EH (cell line): ENCODE data around the gene MTUS2.

Source experiments
- DNase-seq: peaks from one replicate; pipeline ENCODE4 v3.0.0-alpha.2; 2015; ENCODE audit warnings: low read depth

MTUS2 gene

DNA sequence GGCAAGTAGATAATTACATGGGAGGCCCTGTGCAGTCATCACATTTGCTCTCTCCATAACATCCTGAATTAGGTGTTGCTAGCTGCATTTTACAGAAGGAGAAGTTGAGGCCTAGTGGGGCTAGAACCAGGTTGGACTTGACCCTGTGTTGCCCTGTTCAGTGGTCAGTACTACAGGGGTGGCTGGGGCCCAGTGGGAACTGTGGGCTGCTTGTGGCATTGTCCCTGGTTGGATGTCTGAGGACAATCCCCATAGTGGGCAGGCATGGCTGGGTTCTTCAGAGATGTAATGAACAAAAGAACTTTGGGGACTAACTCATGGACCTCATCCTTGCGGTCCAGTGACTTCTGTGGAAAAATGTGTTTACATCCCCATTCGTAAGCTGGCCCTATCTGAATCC is 38.9 kb downstream of the MTUS2 start:
- no peak for DNase-seq

DNA sequence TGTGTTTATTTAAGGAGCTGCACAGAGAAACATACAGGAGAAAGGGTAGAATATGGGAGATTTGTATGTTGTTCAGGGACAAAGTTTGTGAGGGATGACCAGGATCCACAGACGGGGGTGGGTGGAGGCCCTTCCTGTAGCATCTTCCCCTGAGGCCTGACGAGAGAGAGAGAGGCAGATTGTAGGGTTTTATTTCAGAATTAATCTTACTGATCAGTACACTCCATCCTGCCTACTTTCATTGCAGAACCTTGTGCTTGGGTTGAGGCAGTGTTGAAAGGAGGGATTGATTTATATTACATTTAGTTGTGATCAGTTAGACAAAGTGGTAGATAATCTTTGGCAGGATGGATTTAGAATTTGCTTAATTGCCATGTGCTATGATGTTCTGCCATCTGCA is 39.6 kb downstream of the MTUS2 start:
- DNase-seq = no peak

DNA sequence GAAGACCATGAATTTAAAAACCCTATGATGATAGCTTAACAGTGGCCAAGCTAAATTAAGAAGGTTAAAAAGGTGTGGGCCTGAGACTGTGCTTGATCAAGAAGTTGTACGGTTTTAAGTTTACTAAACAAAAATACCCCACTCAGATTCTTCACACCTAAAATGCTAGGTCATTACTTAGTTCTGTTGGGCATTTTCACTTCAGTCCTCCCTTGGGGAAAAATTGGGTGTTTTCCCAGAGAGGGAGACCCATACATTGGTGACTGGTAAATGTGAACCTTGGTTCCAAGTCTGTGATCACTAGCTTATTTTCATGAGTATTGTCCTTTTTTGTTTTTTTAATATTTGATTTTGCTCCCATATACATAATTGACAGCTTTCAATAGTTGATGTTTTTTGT is 44.4 kb downstream of the MTUS2 start:
- no peak for DNase-seq

DNA sequence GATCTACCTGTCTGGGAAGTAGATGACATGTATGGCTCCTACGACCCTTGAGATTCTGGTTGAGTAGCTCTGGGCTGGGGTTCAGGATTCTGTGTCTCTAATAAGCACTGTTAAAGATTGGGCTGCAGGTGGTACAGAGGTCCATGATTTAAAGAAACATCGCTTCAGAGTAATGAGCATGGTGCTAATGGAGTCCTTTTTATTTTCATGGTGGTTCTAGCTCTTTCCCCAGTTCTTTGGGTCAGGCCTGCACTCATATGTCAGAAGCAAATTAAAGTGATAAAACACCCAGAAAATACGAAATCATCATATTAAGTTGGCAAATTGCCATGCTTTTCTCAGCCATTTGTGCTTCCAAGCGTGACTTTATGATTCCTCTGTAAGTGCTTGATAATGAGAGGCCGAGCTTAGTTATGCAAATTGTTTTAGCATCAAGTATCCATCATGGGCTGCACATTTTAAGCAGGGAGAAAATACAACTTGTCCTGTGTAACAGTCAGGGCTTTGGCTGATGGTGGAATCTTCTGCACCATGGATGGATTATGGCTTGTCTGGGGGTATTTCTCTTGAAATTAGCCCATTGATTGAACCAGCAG is 45.1 kb downstream of the MTUS2 start:
- DNase-seq = no peak

DNA sequence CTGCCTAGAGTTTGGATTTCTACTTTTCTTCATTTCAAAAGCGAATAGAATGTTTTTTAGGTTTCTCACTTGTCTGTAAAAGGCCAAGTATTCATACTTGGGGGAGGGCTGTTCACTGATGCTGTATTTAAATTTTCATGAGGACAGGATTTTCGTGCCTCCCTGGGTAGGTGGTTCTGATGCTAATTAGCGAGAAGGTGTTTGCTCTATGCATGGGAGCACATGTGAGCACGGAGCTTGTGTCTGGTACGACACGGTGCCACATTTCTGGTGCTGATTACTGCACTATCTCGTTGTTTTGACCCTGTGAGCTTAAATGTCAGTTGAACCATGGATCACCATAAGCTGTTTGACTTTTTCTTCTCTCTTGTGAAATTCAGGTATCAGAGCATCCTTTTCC is 45.8 kb downstream of the MTUS2 start:
- no peak for DNase-seq

DNA sequence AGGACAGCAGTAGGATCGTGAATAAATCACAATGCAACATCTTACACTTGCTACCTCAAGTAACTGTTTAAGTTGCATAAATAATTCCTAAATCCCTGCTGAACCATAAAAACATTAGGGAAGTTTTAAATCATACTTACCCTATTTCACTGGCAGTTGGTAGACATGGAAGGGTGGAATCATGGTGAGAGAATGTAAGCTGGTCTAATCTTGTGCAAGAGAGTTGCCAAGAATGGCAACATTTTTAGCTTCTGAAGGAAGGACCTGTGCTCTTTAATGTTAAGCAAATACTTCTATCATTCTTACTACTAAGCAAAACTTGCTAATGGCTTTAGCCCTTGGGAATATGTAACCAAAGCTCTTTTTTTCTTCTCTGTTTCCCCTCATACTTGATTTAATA is 46.8 kb downstream of the MTUS2 start:
- no peak for DNase-seq

DNA sequence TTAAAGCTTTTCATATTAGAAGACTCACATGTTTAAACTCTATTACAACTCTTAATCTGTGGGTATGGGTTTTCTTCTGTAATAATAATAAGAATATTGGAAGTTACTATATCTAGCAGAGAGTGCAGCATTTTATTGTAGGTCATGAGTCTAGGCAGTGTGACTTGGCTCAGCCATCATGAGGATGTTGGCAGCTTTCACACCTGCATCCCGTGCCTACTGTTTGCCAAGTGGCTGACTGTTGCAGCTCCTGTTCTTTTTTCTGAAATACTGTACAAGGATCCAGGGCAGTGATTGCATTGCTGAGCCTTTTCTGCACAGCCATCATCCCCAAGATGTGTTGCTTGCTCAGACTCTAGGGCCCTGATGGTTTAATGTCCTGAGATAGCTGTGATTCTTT is 47.4 kb downstream of the MTUS2 start:
- no peak for DNase-seq

DNA sequence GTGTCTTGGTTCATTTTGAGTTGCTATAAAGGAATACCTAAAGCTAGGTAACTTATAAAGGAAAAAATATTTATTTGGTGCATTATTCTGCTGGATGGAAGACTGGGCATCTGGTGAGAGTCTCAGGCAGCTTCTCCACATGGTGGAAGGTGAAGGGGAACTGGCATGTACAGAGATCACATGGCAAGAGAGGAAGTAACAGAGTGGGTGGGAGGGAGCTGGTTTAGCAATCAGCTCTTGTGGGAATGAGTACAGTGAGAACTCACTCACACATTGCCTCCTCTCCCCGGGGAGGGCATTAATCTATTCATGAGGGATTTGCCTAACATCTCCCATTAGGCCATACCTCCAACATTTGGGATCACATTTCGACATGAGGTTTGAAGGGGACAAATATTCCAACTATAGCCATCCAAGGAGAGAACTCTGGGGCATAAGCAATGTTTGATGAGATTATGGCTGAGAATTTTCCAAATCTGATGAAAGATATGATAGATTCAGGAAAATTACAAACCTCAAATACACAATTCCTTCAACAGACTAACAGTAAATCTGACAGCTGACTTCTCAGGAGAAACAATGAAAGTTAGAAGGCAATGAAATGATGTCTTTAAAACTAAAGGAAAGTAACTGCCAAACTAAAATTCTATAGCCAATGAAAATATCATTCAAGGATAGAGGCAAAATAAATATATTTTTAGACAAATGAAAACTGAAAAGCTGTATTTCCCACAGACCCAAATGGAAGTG is 52.5 kb downstream of the MTUS2 start:
- no peak for DNase-seq

DNA sequence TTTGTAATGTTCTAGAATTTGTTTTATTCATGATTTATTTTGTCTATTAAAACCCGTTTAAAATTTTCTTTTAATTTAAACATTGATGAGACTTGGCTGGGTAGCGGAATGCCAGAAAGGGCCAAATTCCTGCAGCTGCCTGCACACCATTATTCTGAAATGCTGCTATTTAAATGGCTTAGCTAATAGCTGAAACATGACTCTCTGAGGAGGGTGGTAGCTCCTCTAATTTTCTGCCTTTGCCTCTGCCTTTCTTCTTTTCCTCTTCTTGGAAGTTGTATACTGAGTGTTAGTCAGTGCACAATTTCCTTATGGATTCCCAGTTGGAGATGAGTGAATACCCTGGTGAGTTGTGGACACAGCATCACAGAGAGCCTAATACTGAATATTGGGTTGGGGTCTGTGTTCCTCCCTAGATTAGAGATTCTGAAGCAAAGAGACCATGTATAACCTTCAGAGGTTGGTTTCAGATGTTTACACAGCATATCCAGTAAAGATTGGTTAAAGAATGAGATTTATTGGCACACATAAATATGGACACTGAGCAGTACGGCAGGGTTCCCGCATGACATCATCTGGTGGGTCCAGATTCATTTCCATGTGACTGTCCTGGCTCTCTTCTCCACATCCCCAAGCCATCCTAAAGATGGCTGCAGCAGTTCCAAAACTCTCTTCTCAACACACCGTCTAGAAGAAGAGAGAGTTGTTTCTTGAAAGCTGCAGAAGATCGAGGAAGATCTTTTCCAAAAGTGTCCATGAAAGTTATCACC is 55.9 kb downstream of the MTUS2 start:
- no peak for DNase-seq

DNA sequence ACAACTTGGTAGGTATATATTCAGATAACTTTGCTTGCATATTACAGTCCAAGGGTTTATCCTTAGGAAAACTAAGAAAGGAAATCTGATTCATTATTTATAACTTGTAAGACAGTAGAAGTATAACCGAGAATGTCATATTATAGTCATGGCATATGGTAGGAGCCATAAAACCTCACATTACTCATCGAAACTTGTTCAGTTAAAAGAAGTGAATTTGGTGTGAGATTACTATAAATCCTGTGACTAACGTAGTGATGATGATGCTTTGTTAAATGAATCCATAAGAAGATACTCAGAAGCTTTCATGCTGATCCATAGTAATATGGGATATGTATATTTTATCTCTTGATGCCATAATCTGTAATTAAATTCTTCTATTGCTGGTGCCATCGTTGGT is 57.3 kb downstream of the MTUS2 start:
- no peak for DNase-seq

DNA sequence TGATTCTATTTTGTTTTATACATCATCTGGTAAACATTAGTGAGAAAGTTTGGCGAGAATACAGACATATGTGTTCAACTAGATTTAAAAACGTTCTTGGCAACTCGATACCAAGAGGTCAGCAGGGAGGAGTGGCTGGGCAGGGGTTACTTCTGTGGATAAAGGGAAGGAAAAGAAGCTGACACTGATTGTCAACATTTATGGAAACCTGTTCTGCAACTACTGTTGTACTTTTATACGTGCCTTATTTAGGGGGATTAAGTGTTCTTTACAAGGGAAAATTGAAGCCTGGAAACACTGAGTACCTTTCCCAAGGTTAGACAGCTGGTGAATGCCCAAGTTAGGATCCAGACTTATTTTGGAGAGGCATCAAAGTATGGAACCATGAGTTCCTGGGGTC is 65.0 kb downstream of the MTUS2 start:
- no peak for DNase-seq

DNA sequence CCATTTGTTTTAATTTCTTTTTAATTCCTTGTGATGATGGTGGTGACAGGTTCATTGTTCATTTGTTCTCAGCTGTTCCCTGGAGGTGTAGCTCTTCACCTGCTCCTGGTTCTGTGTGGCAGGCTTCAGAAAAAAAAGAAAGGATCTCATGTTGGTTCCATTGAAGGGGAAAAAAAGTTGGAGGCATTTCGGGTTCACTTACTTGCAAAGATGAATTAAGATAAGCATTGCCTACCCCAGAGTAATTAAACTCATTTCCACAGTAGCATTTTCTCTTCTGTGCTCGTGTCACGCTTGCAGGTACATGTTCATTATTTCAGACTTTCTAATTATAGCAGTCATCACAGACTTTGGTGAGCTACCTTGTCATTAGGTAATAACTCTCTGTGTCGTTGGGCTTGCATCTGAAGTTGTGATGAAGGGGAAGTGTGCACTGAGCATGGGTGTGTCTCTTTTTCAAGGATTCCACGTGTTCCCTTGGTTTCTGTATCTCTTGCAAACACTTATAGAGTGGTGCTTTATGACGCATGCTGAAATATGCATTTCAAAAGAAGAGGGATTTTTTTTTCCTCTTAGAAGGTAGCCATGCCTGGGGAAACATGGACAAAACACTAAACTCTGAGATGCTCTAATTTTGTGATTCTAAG is 69.1 kb downstream of the MTUS2 start:
- DNase-seq = no peak

DNA sequence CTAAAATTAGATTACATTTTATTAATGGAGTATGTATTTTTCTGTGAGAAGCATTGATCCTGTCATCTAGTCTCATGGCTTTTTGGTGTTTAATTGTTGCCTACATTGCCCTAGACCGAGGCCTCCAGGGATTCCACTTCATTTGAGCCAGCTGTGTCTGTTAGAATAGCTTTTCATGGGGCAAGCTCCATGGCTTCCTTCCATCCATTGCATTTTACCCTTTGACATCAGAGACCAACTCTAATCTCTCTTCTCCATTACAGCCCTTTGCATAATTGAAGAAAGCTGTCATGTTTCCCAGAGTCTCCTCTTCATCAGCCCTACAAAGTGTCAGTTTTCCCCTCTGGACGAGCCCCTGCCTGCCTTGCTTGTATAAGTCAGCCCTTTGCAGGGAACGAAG is 70.6 kb downstream of the MTUS2 start:
- no peak for DNase-seq

DNA sequence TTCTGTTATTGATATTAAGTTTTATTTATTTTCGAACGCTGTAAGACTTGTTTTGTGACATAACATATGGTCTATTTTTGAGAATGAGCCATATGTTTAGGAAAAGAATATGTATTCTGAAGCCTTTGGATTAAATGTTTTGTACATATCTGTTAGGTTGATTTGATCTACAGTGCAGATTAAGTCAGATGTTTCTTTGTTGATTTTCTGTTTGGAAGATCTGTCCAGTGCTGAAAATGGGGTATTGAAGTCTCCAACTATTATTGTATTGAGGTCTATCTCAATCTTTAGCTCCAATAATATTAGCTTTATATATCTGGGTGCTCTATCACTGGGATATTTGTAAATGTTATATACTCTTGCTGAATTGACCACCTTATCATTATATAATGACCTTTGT is 97.9 kb downstream of the MTUS2 start:
- DNase-seq = no peak

DNA sequence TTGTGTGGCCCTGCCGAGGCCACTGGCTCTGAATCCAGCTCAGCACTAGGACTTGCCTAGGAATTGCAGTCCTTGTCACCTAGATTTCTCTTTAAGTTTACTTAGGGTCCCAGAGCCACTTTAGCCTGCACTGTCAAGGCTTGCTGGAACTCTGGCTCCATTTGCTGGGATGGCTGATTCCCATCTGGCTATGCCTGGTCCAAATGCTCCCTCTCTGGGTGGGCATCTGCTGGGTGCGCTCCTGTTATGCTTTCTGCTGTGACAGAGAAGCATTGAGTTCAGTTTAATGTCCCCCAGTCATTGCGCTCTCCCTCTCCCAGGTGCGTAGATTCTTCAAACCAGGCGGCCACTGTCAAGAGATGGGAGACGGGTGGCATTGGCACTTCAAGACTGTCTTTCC is 102.2 kb downstream of the MTUS2 start:
- DNase-seq = no peak

DNA sequence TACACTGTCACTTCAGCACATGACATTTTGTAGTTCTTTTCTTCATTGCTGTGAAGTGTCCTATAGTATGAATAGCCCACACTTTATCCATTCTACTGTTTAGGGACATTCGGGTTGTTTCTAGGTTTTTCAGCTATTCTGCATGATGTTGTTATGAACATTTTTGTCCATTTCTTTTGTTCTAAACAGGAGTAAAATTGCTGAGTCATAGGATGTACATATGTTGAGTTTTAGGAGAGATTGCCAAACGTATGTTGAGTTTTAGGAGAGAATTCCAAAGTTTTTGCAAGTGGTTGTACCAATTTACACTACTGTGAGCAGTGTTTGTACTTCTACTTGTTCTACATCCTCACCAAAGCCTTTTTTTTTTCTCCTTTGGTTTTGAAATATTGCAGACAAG is 115.0 kb downstream of the MTUS2 start:
- DNase-seq = no peak

DNA sequence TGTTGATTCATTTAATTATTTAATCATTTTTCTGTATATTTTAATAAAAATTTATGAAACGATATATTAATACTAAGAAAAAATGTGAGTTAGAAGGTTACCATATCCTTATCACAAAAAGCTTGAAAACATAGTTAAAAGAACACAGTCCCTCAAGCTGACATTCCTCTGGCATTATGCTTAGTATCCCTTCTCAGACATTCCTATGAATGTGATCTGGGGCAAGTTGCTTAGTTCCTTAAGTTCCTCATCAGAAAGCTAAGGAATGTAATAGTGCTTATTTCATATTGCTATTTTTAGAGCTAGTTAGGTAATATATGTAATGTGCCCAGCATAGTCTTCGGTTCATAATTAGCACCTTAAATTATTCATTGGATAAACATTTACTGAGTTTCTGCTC is 122.8 kb downstream of the MTUS2 start:
- DNase-seq = peak; percentile 11

DNA sequence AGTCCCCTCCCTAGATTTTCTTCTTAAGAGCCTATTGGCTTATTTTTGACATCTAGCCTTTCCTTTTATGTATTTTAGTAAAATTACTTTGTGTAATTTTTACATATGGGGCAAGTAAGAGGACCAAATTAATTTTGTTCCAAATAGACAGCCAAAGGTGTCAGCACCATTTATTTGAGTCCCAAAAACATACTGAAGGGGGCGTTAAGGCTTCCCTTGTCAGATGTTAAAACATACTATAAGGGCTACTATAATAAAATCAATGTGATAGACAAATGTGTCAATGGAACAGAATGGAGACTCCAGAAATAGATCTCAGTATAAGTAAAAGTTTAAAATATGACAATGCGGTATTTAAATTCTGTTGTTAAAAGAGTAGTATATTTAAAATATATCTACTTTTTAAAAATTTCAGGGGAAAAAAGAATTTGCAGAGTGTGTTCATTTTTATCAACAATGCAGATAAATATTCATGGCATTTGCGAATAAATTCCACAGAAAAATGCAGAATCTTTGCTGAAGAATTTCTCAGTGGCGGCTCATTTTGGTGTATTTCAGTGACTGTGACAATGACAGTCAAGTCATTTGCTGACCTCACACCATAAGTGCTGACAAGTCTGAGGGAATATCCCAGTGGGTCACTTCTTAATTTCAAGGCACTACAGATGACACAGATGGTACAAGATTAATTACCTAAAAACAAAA is 133.7 kb downstream of the MTUS2 start:
- no peak for DNase-seq

DNA sequence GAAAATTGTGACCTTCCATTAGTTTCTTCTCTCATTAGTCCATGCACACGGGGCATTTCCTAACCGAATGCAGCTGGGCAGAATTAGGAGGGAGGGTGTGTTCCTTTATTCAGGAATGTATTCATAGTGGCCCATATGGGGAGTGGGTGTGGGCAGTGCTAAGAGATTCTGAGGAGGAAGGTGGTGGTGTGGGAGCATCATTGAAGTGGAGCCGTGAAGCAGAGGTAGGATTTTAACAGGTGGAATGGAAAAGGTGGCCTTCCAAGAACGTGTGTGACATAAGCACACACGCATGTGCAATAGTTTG is 134.2 kb downstream of the MTUS2 start:
- no peak for DNase-seq

DNA sequence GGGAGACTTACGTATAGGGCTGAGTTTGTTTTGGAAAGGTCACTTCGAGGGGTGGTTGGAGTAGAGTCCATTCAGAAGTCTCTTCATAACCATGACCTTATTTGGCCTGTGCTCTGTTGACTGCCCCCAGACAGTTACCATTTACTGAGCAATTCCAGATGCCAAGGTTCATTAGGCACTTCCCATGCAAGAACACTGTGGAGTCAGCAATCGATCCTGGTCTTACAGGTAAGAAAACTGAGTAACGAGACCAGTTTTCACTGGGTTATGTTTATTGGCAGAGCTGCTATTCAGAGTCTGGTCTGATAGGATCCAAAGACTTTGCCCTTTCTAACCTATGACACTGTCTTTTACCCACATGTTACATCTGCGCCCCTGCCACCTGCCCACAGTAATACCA is 134.7 kb downstream of the MTUS2 start:
- no peak for DNase-seq

DNA sequence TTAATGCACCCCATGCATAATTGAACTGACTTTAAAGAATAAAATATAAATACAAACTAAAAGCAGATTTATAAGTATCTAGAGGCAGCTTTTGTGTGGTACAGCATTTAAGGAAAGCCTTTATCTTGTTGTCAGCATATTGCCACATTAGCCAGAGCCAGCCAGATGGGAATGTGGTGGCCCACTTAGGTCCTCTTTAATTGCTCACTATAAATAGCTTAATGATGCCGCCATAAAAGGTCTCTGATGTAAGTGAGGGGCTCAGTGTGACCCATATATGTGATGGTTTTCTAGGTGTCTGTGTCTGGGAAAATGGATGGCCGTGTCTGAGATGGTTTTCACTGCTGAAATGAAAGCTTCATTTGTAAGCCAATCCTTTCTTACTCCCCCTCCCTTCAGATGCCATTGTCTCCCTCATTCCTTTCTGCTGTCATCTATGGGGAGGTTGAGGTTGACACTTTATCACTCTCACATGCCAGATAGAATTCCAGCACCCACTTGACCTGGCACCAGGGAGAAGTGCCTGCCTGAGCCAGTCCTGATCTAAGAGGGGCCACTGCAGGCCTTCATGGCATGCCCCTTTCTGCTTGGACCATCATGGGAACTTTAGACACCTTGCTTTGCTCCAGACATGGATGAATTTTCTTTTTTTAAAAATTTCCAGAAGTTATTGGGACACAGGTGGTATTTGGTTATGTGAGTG is 135.3 kb downstream of the MTUS2 start:
- DNase-seq = no peak

DNA sequence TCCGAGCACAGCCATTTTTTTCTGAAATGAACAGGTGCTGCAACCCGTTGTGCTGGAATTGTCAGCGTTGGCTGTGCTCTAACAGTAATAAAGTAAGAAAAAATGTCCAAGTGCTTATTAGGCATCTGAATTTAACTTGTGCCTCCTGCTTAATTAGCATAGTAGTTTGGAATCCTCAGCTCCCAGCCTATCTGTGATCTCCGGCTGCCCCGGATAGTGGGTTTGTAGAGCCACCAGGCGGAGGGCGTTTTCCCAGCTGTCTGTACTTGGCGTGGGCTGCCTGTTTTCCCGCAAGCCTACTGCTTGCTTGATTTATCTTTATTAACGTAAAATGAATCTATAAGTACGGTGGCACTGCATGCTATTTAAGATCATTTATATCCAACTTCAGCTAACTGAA is 137.9 kb downstream of the MTUS2 start:
- DNase-seq = no peak
